ENCODE measurements around the gene PPM1L. TPM values are rescaled to one million over a fixed set of nuclear protein-coding genes. Genes with fewer than 3 reads are reported as not detected.

PPM1L gene
- total and polyA plus RNA-seq, 2 donors (not counting 1 experiment from before 2014, with no cell fraction given): 0.33 to 2.5 TPM

DNA sequence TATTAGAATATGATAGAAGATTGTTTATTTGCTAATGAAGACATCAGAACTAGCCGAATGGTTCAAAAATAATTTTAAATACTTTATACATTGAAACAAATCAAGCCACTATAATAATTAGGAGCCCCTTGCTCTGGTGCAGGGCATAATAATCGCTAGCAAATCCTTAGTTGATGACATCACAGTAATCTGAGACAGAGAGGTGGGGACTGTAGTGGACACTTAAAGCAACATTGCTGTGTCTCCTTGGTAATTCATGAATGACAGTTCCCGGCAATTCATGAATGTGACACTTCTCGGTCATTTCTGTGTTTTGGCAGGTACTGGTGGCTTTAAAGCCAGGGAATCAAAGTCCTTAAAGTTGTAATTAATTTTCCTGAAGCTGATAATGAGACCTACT lies 114.3 kb downstream of the PPM1L start:
- Histone ChIP-seq H4K20me1 (ENCODE audit: control insufficient read depth, extremely low read depth, insufficient read depth, low read length) (no peaks in the 10 kb centered on the region), H3K9ac (ENCODE audit: insufficient read depth, low read length) (no peak overlapping the region), H3K4me3 (replicated peaks in 1 of 4; ENCODE audit: control extremely low read depth in 1 of 4, insufficient read depth in 1 of 4, low read depth in 3 of 4, low read length in 4 of 4) (no peak overlapping the region), H3K4me1 (ENCODE audit: control insufficient read depth, extremely low read depth, insufficient read depth, low read length) (no peaks in the 10 kb centered on the region), H3K27ac (ENCODE audit: insufficient read depth, low read length) (no peak overlapping the region), H3K36me3 (ENCODE audit: control insufficient read depth, insufficient read depth, low read length) (no peaks in the 10 kb centered on the region), H3K4me2 (ENCODE audit: extremely low read depth, insufficient read depth, low read length) (no peak overlapping the region), H3K9me3 (ENCODE audit: control insufficient read depth, insufficient read depth, low read depth, low read length) (no peaks in the 10 kb centered on the region), H3K27me3 (ENCODE audit: control insufficient read depth, insufficient read depth, low read length) (no peaks in the 10 kb centered on the region), H3K79me2 (ENCODE audit: control insufficient read depth, insufficient read depth, low read length) (no peaks in the 10 kb centered on the region), H2AFZ (ENCODE audit: low read length) (no peak overlapping the region)
- TF ChIP-seq EZH2 (IDR thresholded peaks at IDR 0.05; ENCODE audit: low read length, missing control alignments): no peak
- TF ChIP-seq, protein P1, sequence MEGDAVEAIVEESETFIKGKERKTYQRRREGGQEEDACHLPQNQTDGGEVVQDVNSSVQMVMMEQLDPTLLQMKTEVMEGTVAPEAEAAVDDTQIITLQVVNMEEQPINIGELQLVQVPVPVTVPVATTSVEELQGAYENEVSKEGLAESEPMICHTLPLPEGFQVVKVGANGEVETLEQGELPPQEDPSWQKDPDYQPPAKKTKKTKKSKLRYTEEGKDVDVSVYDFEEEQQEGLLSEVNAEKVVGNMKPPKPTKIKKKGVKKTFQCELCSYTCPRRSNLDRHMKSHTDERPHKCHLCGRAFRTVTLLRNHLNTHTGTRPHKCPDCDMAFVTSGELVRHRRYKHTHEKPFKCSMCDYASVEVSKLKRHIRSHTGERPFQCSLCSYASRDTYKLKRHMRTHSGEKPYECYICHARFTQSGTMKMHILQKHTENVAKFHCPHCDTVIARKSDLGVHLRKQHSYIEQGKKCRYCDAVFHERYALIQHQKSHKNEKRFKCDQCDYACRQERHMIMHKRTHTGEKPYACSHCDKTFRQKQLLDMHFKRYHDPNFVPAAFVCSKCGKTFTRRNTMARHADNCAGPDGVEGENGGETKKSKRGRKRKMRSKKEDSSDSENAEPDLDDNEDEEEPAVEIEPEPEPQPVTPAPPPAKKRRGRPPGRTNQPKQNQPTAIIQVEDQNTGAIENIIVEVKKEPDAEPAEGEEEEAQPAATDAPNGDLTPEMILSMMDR (conservative IDR thresholded peaks at IDR 0.05 in 1 of 2, IDR thresholded peaks at IDR 0.05 in 1 of 2; ENCODE audit: low read depth in 1 of 2, low read length in 2 of 2): no peak
- DNase-seq (ENCODE audit: low read depth in 2 of 2): no peak

GRCh38 chr3:160874736-160875135 lies 118.7 kb downstream of the PPM1L start:
- no peak overlapping the region for H3K9ac ChIP-seq (ENCODE audit: insufficient read depth, low read length)
- no peaks in the 10 kb centered on the region for H3K9me3 ChIP-seq (ENCODE audit: control insufficient read depth, insufficient read depth, low read depth, low read length)
- H3K27ac ChIP-seq (ENCODE audit: insufficient read depth, low read length): no peak overlapping the region
- DNase-seq (ENCODE audit: low read depth in 2 of 2): no peak
- TF ChIP-seq, protein P1 (conservative IDR thresholded peaks at IDR 0.05 in 1 of 2, IDR thresholded peaks at IDR 0.05 in 1 of 2; ENCODE audit: low read depth in 1 of 2, low read length in 2 of 2): no peak
- no peak for TF ChIP-seq EZH2 (IDR thresholded peaks at IDR 0.05; ENCODE audit: low read length, missing control alignments)
- H3K4me3 ChIP-seq (replicated peaks in 1 of 4; ENCODE audit: control extremely low read depth in 1 of 4, insufficient read depth in 1 of 4, low read depth in 3 of 4, low read length in 4 of 4): no peak overlapping the region
- H3K79me2 ChIP-seq (ENCODE audit: control insufficient read depth, insufficient read depth, low read length): no peaks in the 10 kb centered on the region
- no peaks in the 10 kb centered on the region for H3K4me1 ChIP-seq (ENCODE audit: control insufficient read depth, extremely low read depth, insufficient read depth, low read length)
- no peak overlapping the region for H2AFZ ChIP-seq (ENCODE audit: low read length)
- H4K20me1 ChIP-seq (ENCODE audit: control insufficient read depth, extremely low read depth, insufficient read depth, low read length): no peaks in the 10 kb centered on the region
- H3K36me3 ChIP-seq (ENCODE audit: control insufficient read depth, insufficient read depth, low read length): no peaks in the 10 kb centered on the region
- no peak overlapping the region for H3K4me2 ChIP-seq (ENCODE audit: extremely low read depth, insufficient read depth, low read length)
- no peaks in the 10 kb centered on the region for H3K27me3 ChIP-seq (ENCODE audit: control insufficient read depth, insufficient read depth, low read length)

- Histone ChIP-seq H3K36me3 (ENCODE audit: control insufficient read depth, insufficient read depth, low read length) (no peaks in the 10 kb centered on the region), H3K9me3 (ENCODE audit: control insufficient read depth, insufficient read depth, low read depth, low read length) (no peaks in the 10 kb centered on the region), H3K27me3 (ENCODE audit: control insufficient read depth, insufficient read depth, low read length) (no peaks in the 10 kb centered on the region), H4K20me1 (ENCODE audit: control insufficient read depth, extremely low read depth, insufficient read depth, low read length) (no peaks in the 10 kb centered on the region), H3K79me2 (ENCODE audit: control insufficient read depth, insufficient read depth, low read length) (no peaks in the 10 kb centered on the region), H3K9ac (ENCODE audit: insufficient read depth, low read length) (no peak overlapping the region), H3K4me1 (ENCODE audit: control insufficient read depth, extremely low read depth, insufficient read depth, low read length) (no peaks in the 10 kb centered on the region), H3K4me2 (ENCODE audit: extremely low read depth, insufficient read depth, low read length) (no peak overlapping the region), H2AFZ (ENCODE audit: low read length) (no peak overlapping the region), H3K4me3 (replicated peaks in 1 of 4; ENCODE audit: control extremely low read depth in 1 of 4, insufficient read depth in 1 of 4, low read depth in 3 of 4, low read length in 4 of 4) (no peak overlapping the region), H3K27ac (ENCODE audit: insufficient read depth, low read length) (no peak overlapping the region)
- TF ChIP-seq EZH2 (IDR thresholded peaks at IDR 0.05; ENCODE audit: low read length, missing control alignments): no peak
- TF ChIP-seq, protein P1 (conservative IDR thresholded peaks at IDR 0.05 in 1 of 2, IDR thresholded peaks at IDR 0.05 in 1 of 2; ENCODE audit: low read depth in 1 of 2, low read length in 2 of 2): no peak
- no peak for DNase-seq (ENCODE audit: low read depth in 2 of 2)
Measured at GRCh38 chr3:160876643-160877042, 120.6 kb downstream of the PPM1L start.
